ENCODE results near the gene SLC7A5.

GRCh38 chr16:87844120-87844733 lies 25.1 kb downstream of the SLC7A5 start:
- no peak for TF ChIP-seq CTCF (IDR thresholded peaks at IDR 0.05; ENCODE audit: borderline replicate concordance, extremely low read depth, low read length, poor library complexity, severe bottlenecking)
- TF ChIP-seq EZH2 (IDR thresholded peaks at IDR 0.05; ENCODE audit: borderline replicate concordance, low read depth, low read length, severe bottlenecking), result no peak
